T-helper 1 cell (primary cell): ENCODE results near the gene ARID2.

Experiments used
- DNase-seq, 5 donors: peaks; one replicate each; pipeline ENCODE4 v3.0.0-alpha.2; 2012 to 2020

ARID2 gene

GRCh38 chr12:45877069-45877468 lies 147.6 kb downstream of the ARID2 start:
- DNase-seq = no peak

GRCh38 chr12:45878630-45879255 lies 149.2 kb downstream of the ARID2 start:
- peak in 1 of 5 donors; percentile 72 for DNase-seq

- peak in 1 of 5 donors; percentile 19 for DNase-seq
Measured at GRCh38 chr12:45879363-45879895, 149.9 kb downstream of the ARID2 start.

- no peak for DNase-seq
Measured at GRCh38 chr12:45880533-45880932, 151.0 kb downstream of the ARID2 start.

GRCh38 chr12:45883187-45883586 lies 153.7 kb downstream of the ARID2 start:
- DNase-seq = no peak

- DNase-seq = no peak
Measured at GRCh38 chr12:45886685-45887084, 157.2 kb downstream of the ARID2 start.

GRCh38 chr12:45887544-45887943 lies 158.0 kb downstream of the ARID2 start:
- no peak for DNase-seq

- DNase-seq = no peak
Measured at GRCh38 chr12:45890276-45890675, 160.8 kb downstream of the ARID2 start.

- no peak for DNase-seq
Measured at GRCh38 chr12:45893240-45893639, 163.7 kb downstream of the ARID2 start.

GRCh38 chr12:45895961-45896360 lies 166.5 kb downstream of the ARID2 start:
- DNase-seq = no peak

- no peak for DNase-seq
Measured at GRCh38 chr12:45898094-45898493, 168.6 kb downstream of the ARID2 start.

- DNase-seq = no peak
Measured at GRCh38 chr12:45907955-45908354, 178.4 kb downstream of the ARID2 start.

- no peak for DNase-seq
Measured at GRCh38 chr12:45909041-45909713, 179.7 kb downstream of the ARID2 start.

- DNase-seq = no peak
Measured at GRCh38 chr12:45912774-45913173, 183.3 kb downstream of the ARID2 start.

- no peak for DNase-seq
Measured at GRCh38 chr12:45913631-45914030, 184.1 kb downstream of the ARID2 start.

GRCh38 chr12:45914090-45914489 lies 184.6 kb downstream of the ARID2 start:
- no peak for DNase-seq

GRCh38 chr12:45915405-45915804 lies 185.9 kb downstream of the ARID2 start:
- DNase-seq = no peak

- no peak for DNase-seq
Measured at GRCh38 chr12:45918818-45919217, 189.3 kb downstream of the ARID2 start.

GRCh38 chr12:45928309-45928708 lies 198.8 kb downstream of the ARID2 start:
- no peak for DNase-seq

- no peak for DNase-seq
Measured at GRCh38 chr12:45930369-45930768, 200.9 kb downstream of the ARID2 start.

GRCh38 chr12:45933504-45933903 lies 204.0 kb downstream of the ARID2 start:
- no peak for DNase-seq

GRCh38 chr12:45934956-45935355 lies 205.4 kb downstream of the ARID2 start:
- no peak for DNase-seq

GRCh38 chr12:45938566-45938965 lies 209.1 kb downstream of the ARID2 start:
- DNase-seq = no peak

- no peak for DNase-seq
Measured at GRCh38 chr12:45939759-45940158, 210.3 kb downstream of the ARID2 start.
